ENCODE measurements around the gene IGFBP4.

IGFBP4 gene

GRCh38 chr17:40452216-40452787 is 9.1 kb downstream of the IGFBP4 start:
- TF ChIP-seq CTCF (IDR thresholded peaks at IDR 0.05) = no peak

GRCh38 chr17:40452921-40453378 is 9.7 kb downstream of the IGFBP4 start:
- TF ChIP-seq CTCF (IDR thresholded peaks at IDR 0.05) = no peak

- TF ChIP-seq CTCF (IDR thresholded peaks at IDR 0.05) = no peak
Observed at GRCh38 chr17:40453881-40454612, 10.8 kb downstream of the IGFBP4 start.

GRCh38 chr17:40454613-40454995 is 11.4 kb downstream of the IGFBP4 start:
- no peak for TF ChIP-seq CTCF (IDR thresholded peaks at IDR 0.05)

- no peak for TF ChIP-seq CTCF (IDR thresholded peaks at IDR 0.05)
Observed at GRCh38 chr17:40456396-40456951, 13.2 kb downstream of the IGFBP4 start.

GRCh38 chr17:40457369-40457768 is 14.1 kb downstream of the IGFBP4 start:
- no peak for TF ChIP-seq CTCF (IDR thresholded peaks at IDR 0.05)

GRCh38 chr17:40457964-40458791 is 14.9 kb downstream of the IGFBP4 start:
- TF ChIP-seq CTCF (IDR thresholded peaks at IDR 0.05) = no peak
